MM.1S (cell line): ENCODE results near the gene OSBPL8.

Experiments
- DNase-seq: peaks from one replicate; pipeline ENCODE4 v3.0.0-alpha.2; 2015
- H2AFZ ChIP-seq: fragments of 300-600 bp; sonication (generic); 2 replicates; pipeline ENCODE4 v1.6.0; 2016; ENCODE audit warnings: antibody characterized with exemption, low read length
- H3F3A ChIP-seq: fragments of 300-600 bp; sonication (generic); 2 replicates; pipeline ENCODE4 v1.6.1; 2016; ENCODE audit warnings: mild to moderate bottlenecking, antibody characterized with exemption, low read length, moderate library complexity, mixed read lengths; ENCODE audit not compliant: insufficient read depth
- H3K27ac ChIP-seq: fragments of 300-600 bp; sonication (generic); 2 replicates; pipeline ENCODE4 v1.5.1; 2016; ENCODE audit warnings: mild to moderate bottlenecking, low read length
- H3K27me3 ChIP-seq: fragments of 300-600 bp; sonication (generic); replicated peaks from 2 replicates; pipeline ENCODE4 v1.6.0; 2016; ENCODE audit warnings: low read length; ENCODE audit not compliant: insufficient read depth
- H3K36me3 ChIP-seq: fragments of 300-600 bp; sonication (generic); replicated peaks from 2 replicates; pipeline ENCODE4 v1.6.1; 2016; ENCODE audit warnings: mild to moderate bottlenecking, low read length, mixed read lengths; ENCODE audit not compliant: insufficient read depth
- H3K4me1 ChIP-seq: fragments of 300-600 bp; sonication (generic); 2 replicates; pipeline ENCODE4 v1.6.1; 2016; ENCODE audit warnings: low read length, mixed read lengths
- H3K4me2 ChIP-seq: fragments of 300-600 bp; sonication (generic); 2 replicates; pipeline ENCODE4 v1.6.0; 2016; ENCODE audit warnings: low read depth, low read length
- H3K4me3 ChIP-seq: fragments of 300-600 bp; sonication (generic); 2 replicates; pipeline ENCODE4 v1.5.1; 2016; ENCODE audit warnings: low read length, mixed read lengths
- H3K79me2 ChIP-seq: fragments of 300-600 bp; sonication (generic); 2 replicates; pipeline ENCODE4 v1.6.1; 2016; ENCODE audit warnings: mixed run types, low read length, mixed read lengths
- H3K9ac ChIP-seq: fragments of 300-600 bp; sonication (generic); 2 replicates; pipeline ENCODE4 v1.6.1; 2016; ENCODE audit warnings: low read length, mixed read lengths
- H3K9me2 ChIP-seq: fragments of 300-600 bp; sonication (generic); replicated peaks from 2 replicates; pipeline ENCODE4 v1.6.1; 2016; ENCODE audit warnings: mild to moderate bottlenecking, low read length, mixed read lengths; ENCODE audit not compliant: insufficient read depth
- H3K9me3 ChIP-seq: fragments of 300-600 bp; sonication (generic); replicated peaks from 2 replicates; pipeline ENCODE4 v1.6.1; 2016; ENCODE audit warnings: mild to moderate bottlenecking, low read length, mixed read lengths; ENCODE audit not compliant: insufficient read depth
- H4K20me1 ChIP-seq: fragments of 300-600 bp; sonication (generic); 2 replicates; pipeline ENCODE4 v1.6.1; 2016; ENCODE audit warnings: mild to moderate bottlenecking, low read length, moderate library complexity, mixed read lengths; ENCODE audit not compliant: insufficient read depth
- EZH2 ChIP-seq: fragments of 300-600 bp; sonication (generic); optimal IDR thresholded peaks from 2 replicates; pipeline ENCODE3; 2017; ENCODE audit warnings: low read depth, mild to moderate bottlenecking, antibody characterized with exemption, low read length, mixed read lengths
- EZH2phosphoT487 ChIP-seq: fragments of 300-600 bp; sonication (generic); IDR thresholded peaks from 2 replicates; pipeline ENCODE4 v1.6.1; 2018; ENCODE audit warnings: antibody characterized with exemption, low read length
- TF ChIP-seq, protein P1 (sequence below): fragments of 300-600 bp; sonication (generic); IDR thresholded peaks from 2 replicates; pipeline ENCODE4 v1.5.1; 2016; ENCODE audit warnings: antibody characterized with exemption, low read length, mixed read lengths

The OSBPL8 gene

DNA sequence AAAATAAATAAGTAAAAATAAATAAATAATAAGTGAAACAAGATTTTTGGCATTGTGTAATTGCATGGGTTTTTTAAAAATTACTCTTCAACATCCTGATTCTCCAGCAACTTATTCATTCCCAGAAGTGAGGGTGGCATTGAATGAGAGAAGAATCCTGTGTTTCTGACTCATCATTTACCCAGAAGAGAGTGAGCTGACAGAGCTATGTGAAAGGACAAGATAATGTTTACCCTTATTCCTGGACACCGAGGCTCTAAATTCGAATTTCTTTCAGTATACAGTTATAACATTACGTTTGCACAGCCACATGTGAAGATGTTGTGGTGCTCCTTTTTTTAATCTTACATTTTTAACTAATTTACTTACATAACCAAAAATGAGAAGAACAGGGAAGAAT is 247.8 kb downstream of the OSBPL8 start:
- Histone ChIP-seq H3K4me1 (no peaks in the 10 kb centered on the region), H3K9ac (no peak overlapping the region), H3K36me3 (no peaks in the 10 kb centered on the region), H3K79me2 (no peaks in the 10 kb centered on the region), H3K4me3 (no peak overlapping the region), H2AFZ (no peak overlapping the region), H3K9me3 (no peaks in the 10 kb centered on the region), H4K20me1 (no peaks in the 10 kb centered on the region), H3K27me3 (no peaks in the 10 kb centered on the region), H3K9me2 (no peaks in the 10 kb centered on the region), H3K4me2 (no peak overlapping the region), H3K27ac (no peak overlapping the region), H3F3A (no peaks in the 10 kb centered on the region)
- DNase-seq, result no peak
- TF ChIP-seq, protein P1, sequence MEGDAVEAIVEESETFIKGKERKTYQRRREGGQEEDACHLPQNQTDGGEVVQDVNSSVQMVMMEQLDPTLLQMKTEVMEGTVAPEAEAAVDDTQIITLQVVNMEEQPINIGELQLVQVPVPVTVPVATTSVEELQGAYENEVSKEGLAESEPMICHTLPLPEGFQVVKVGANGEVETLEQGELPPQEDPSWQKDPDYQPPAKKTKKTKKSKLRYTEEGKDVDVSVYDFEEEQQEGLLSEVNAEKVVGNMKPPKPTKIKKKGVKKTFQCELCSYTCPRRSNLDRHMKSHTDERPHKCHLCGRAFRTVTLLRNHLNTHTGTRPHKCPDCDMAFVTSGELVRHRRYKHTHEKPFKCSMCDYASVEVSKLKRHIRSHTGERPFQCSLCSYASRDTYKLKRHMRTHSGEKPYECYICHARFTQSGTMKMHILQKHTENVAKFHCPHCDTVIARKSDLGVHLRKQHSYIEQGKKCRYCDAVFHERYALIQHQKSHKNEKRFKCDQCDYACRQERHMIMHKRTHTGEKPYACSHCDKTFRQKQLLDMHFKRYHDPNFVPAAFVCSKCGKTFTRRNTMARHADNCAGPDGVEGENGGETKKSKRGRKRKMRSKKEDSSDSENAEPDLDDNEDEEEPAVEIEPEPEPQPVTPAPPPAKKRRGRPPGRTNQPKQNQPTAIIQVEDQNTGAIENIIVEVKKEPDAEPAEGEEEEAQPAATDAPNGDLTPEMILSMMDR, result no peak
- TF ChIP-seq EZH2 (no peak), EZH2phosphoT487 (no peak)

DNA sequence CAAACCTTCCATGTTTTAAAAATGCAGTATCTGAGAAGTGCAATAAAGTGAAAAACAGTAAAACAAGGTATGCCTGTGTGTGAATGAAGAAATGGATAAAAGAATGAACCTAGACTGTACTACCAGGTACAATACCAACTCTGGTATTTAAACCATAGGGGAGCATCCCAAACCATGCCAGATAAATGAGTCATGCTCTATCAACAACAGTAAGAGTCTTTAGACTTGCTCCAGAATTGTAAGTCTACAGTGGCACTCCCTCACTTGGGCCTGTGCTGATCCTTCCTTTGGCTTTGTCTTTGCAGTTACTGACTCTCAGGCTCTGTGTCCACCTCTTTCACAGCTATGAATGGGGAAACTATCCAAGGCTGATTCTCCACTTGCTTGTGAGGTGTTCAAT is 249.5 kb downstream of the OSBPL8 start:
- Histone ChIP-seq H3K79me2 (no peaks in the 10 kb centered on the region), H3K9me2 (no peaks in the 10 kb centered on the region), H3K36me3 (no peaks in the 10 kb centered on the region), H3K4me3 (no peak overlapping the region), H3K27ac (no peak overlapping the region), H3K4me2 (no peak overlapping the region), H4K20me1 (no peaks in the 10 kb centered on the region), H3K9ac (no peak overlapping the region), H3K4me1 (no peaks in the 10 kb centered on the region), H3F3A (no peaks in the 10 kb centered on the region), H2AFZ (no peak overlapping the region), H3K27me3 (no peaks in the 10 kb centered on the region), H3K9me3 (no peaks in the 10 kb centered on the region)
- TF ChIP-seq, protein P1, result no peak
- TF ChIP-seq EZH2 (no peak), EZH2phosphoT487 (no peak)
- DNase-seq, result no peak

DNA sequence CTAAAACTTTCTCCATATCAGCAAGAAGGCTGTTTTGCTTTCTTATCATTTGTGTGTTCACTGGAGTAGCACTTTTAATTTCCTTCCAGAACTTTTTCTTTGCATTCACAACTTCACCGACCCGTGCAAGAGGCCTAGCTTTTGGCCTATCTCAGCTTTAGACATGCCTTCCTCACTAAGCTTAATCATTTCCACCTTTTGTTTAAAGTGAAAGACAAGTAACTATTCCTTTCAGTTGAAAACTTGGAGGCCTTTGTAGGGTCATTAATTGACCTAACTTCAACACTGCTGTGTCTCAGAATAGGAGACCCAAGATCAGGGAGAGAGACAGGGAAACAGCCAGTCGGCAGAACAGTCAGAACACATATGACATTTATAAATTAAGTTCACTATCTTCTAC is 250.7 kb downstream of the OSBPL8 start:
- Histone ChIP-seq H3K4me2 (no peak overlapping the region), H3F3A (no peaks in the 10 kb centered on the region), H3K4me1 (no peaks in the 10 kb centered on the region), H4K20me1 (no peaks in the 10 kb centered on the region), H3K9me2 (no peaks in the 10 kb centered on the region), H3K27me3 (no peaks in the 10 kb centered on the region), H3K9ac (no peak overlapping the region), H2AFZ (no peak overlapping the region), H3K36me3 (no peaks in the 10 kb centered on the region), H3K79me2 (no peaks in the 10 kb centered on the region), H3K27ac (no peak overlapping the region), H3K4me3 (no peak overlapping the region), H3K9me3 (no peaks in the 10 kb centered on the region)
- DNase-seq, result no peak
- TF ChIP-seq, protein P1, result no peak
- no peak for TF ChIP-seq EZH2
- no peak for TF ChIP-seq EZH2phosphoT487
